Endothelial cell of hepatic sinusoid (primary cell): ENCODE results near the gene KLHL7.

ENCODE experiments used
- in situ Hi-C: cut with HindIII; loops from 2 replicates; pipeline ENCODE4 v1.10.0; 2017; ENCODE audit warnings: low sequenced_read_pairs

Gene KLHL7

GRCh38 chr7:23105644-23106056, at the start of gene KLHL7:
Gene KLHL7 (plus strand): TSS chr7:23105785. CDS start chr7:23106027, 242 bp downstream.
- in situ Hi-C loops = no loop called here

- in situ Hi-C loops = loop anchor here (10.0 kb wide), 2 partner anchors 254 to 504 kb away; no protein-coding TSS in a partner anchor
These were observed 47.0 kb upstream of the KLHL7 start for GRCh38 chr7:23058408-23059096.

- in situ Hi-C loops = no loop called here
These were observed 44.3 kb upstream of the KLHL7 start for GRCh38 chr7:23061327-23061726.

- in situ Hi-C loops = no loop called here
These were observed 43.1 kb upstream of the KLHL7 start for GRCh38 chr7:23062452-23062851.

GRCh38 chr7:23065974-23066373, 39.6 kb upstream of the KLHL7 start:
- in situ Hi-C loops = no loop called here

GRCh38 chr7:23067271-23067670, 38.3 kb upstream of the KLHL7 start:
- in situ Hi-C loops = no loop called here

- in situ Hi-C loops = no loop called here
These were observed 33.5 kb upstream of the KLHL7 start for GRCh38 chr7:23072048-23072447.

GRCh38 chr7:23072922-23073321, 32.7 kb upstream of the KLHL7 start:
- in situ Hi-C loops = no loop called here

GRCh38 chr7:23074443-23075261, 30.9 kb upstream of the KLHL7 start:
- in situ Hi-C loops = no loop called here

GRCh38 chr7:23075571-23075970, 30.0 kb upstream of the KLHL7 start:
- in situ Hi-C loops = no loop called here

- in situ Hi-C loops = no loop called here
These were observed 28.8 kb upstream of the KLHL7 start for GRCh38 chr7:23076772-23077171.

- in situ Hi-C loops = loop anchor here (10.0 kb wide), 1 partner anchor 358 kb away; no protein-coding TSS in a partner anchor
These were observed 12.5 kb upstream of the KLHL7 start for GRCh38 chr7:23093111-23093510.

- in situ Hi-C loops = loop anchor here (10.0 kb wide), 1 partner anchor 359 kb away; no protein-coding TSS in a partner anchor
These were observed 12.0 kb upstream of the KLHL7 start for GRCh38 chr7:23093546-23093945.

GRCh38 chr7:23096518-23097290, 8.9 kb upstream of the KLHL7 start:
- in situ Hi-C loops = loop anchor here (10.0 kb wide), 1 partner anchor 362 kb away; no protein-coding TSS in a partner anchor

- in situ Hi-C loops = loop anchor here (10.0 kb wide), 1 partner anchor 363 kb away; no protein-coding TSS in a partner anchor
These were observed 7.6 kb upstream of the KLHL7 start for GRCh38 chr7:23098029-23098428.

- in situ Hi-C loops = loop anchor here (10.0 kb wide), 1 partner anchor 364 kb away; no protein-coding TSS in a partner anchor
These were observed 7.1 kb upstream of the KLHL7 start for GRCh38 chr7:23098460-23098859.

GRCh38 chr7:23100697-23101096, 4.9 kb upstream of the KLHL7 start:
- in situ Hi-C loops = no loop called here

- in situ Hi-C loops = no loop called here
These were observed 420 bp upstream of the KLHL7 start for GRCh38 chr7:23105086-23105643.

- in situ Hi-C loops = no loop called here
These were observed 655 bp downstream of the KLHL7 start for GRCh38 chr7:23106057-23106822.
